Right hindlimb (tissue), 1 donor: ENCODE data around the gene IMPA2.
A peak's percentile ranks its signal among the peaks of the same experiment; 100 is the strongest.
"Not testable (repeated sequence)": the region's sequence is repeated elsewhere in the genome, so short reads cannot be mapped to it uniquely, and the experiment has no call there.

Experiments used
- DNase-seq: peaks from one replicate; pipeline ENCODE4 v3.0.0-alpha.2; 2018

The IMPA2 gene

DNA sequence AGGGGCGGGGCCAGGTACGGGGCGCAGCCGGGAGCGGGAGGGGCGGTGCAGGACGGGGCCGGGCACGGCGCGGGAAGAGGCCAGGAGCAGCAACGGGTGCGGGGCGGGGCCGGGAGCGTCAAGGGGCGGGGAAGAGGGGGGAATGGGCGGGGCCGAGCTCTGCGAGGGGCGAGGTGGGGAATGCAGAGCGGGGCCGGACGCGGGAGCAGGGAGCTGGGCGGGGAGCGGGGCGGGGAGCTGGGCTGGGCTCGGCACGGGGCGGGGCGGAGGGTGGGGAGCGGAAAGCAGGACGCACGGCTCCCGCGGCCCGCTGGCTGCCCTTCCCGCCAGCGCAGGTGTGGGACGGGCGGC lies at the start of gene IMPA2:
Gene IMPA2 (plus strand): TSS at position 316 of the 351 bp plus-strand sequence. CDS start 163 bp downstream, outside the sequence.
- DNase-seq: peak; percentile 98

DNA sequence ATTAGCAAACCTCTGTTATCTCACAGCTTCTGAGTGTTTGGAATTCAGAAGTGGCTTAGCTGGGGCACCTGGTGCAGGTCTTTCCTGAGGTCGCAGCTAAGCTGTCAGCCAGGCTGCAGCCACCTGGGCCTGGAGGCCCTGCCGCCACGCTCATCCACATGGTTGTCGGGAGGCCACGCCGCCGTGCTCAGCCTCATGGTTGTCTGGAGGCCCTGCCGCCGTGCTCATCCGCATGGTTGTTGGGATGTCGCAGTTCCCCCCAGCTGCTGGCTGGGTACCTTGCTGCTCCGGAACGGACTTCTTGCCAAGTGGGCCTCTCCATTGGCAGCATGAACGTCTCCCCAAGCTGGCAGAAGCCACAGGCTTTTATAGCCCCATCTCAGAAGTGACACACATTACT lies 48.9 kb upstream of the IMPA2 start:
- no peak for DNase-seq

GRCh38 chr18:11937874-11938478 lies 43.3 kb upstream of the IMPA2 start:
- peak; percentile 74 for DNase-seq

- no peak for DNase-seq
These were observed 40.4 kb upstream of the IMPA2 start for GRCh38 chr18:11940956-11941355.

DNA sequence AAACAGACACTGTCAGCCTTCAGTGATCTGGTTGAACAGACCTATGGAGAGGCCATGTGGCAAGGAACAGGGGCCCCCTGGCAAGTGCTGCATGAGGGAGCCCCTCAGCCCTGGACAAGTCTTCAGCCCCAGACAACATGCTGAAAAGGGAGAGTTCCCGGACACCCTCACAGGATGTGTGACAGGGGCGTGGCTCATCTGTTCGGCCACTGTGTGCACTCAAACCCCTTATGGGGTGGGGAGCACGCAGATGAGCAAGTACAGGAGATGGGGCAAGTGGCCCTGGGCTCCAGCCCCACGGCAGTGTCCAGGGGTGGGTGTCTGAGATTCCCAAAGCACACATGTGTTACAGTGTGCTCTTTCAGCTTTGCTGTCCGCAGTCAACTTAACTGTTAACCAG lies 37.8 kb upstream of the IMPA2 start:
- no peak for DNase-seq

DNA sequence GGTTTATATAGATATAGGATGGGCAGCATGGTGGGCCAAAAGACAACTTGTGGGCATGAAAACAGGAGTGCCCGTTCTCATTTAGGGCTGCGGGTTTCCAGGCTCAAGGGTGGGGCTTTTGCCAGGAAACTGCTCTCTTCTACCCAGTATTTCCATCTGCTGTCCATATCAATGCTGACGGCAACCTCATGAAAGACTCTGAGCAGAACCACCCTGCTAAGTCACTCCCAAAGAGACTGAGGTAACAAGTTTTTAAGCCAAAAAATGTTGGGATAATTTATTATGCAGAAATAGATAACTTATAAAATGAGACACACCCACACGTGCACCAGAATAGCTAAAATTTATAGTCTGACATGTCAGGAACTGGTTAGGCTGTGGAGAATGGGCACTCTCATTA lies 37.1 kb upstream of the IMPA2 start:
- DNase-seq: no peak

DNA sequence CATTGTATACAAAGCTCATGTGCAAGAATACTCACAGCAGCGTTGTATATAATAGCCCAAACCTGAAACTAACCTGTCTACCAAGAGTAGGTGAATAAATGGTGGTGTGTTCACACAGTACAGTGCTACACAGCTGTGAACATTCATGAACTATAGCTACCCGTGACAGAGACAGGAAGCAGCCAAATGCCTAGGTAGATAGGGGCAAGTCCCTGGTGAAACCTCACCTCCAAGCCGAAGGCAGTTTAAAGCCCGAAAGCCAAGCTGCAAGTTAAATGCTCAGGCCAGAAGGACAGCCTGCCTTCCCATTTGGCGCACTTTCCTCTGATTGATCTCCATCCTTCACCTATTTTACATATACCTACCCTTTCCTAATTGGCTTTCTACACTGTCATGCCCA lies 36.5 kb upstream of the IMPA2 start:
- no peak for DNase-seq

GRCh38 chr18:11945834-11946659 lies 35.3 kb upstream of the IMPA2 start:
- DNase-seq: not testable (repeated sequence)

DNA sequence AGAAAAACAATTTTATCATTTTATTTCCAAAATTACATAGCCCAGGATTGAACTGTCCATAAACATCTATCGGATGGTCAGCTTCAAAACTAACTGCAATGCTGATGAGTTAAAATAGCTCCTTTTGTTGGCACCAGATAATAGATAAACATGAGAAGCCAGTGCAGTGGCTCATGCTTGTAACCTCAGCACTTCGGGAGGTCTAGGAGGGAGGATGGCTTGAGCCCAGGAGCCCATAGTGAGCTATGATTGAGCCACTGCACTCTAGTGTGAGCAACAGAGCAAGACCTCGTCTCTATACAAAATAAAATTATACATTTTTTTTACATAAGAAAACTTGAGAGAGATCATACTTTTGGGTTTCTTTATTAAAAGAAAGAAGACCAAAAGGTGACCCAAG lies 34.6 kb upstream of the IMPA2 start:
- no peak for DNase-seq

- DNase-seq: peak; percentile 87
These were observed 33.8 kb upstream of the IMPA2 start for GRCh38 chr18:11947214-11948191.

GRCh38 chr18:11948852-11949523 lies 32.3 kb upstream of the IMPA2 start:
- no peak for DNase-seq

- DNase-seq: no peak
These were observed 30.5 kb upstream of the IMPA2 start for GRCh38 chr18:11950824-11951223.

- peak; percentile 43 for DNase-seq
These were observed 29.9 kb upstream of the IMPA2 start for GRCh38 chr18:11951390-11951851.

DNA sequence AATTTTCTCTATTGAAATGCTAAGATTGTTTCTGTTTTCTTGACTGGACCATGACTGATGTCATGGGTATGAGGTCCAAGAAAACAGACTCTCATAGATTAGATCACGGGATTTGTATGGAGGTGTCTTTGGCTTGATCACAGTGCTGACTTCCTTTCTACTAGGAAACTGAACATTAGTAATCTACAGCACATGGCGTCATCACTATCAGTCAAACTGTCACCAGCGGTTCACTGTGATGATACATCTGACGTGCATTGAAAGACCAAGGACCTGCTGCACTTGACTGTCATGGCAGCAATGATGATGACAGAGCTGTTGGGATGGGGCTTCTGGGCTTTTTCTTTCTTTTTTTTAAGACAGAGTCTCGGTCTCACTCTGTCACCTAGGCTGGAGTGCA lies 28.2 kb upstream of the IMPA2 start:
- no peak for DNase-seq

DNA sequence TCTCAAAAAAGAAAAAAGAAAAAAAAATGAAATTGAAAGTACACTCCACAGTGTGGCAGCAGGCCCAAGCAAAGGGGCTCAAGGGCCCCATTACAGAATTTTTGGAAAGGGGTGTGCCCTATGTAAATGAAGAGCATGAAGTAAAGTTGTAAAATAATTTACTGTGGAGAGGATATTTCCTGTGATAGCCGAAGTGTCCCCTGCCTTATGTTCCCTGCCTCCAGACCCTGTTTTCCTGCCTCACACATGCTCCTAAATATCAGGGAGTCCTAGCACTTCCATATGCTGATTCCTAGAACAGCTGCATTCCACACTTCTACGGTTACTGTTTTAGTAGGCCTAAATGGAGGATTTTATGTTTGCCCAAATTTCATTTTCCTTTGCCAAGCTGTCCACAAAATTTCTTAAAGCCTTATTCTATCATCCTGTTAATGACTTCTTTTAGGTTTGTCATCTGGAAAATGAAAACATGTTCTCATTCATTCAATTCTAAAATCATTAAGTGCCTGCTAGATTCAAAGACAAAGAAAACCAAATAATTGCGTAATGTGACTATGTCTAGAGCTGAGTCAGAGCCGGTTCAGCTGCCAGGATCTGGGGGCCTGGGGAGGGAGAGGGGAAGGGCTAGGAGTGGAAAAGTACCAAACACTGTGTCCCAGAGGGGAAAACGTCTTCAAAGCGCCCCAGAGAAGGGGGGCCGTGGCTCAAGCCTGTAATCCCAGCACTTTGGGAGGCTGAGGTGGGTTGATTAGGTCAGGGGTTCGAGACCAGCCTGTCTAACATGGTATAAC lies 25.9 kb upstream of the IMPA2 start:
- peak; percentile 87 for DNase-seq

GRCh38 chr18:11956371-11957308 lies 24.7 kb upstream of the IMPA2 start:
- no peak for DNase-seq

DNA sequence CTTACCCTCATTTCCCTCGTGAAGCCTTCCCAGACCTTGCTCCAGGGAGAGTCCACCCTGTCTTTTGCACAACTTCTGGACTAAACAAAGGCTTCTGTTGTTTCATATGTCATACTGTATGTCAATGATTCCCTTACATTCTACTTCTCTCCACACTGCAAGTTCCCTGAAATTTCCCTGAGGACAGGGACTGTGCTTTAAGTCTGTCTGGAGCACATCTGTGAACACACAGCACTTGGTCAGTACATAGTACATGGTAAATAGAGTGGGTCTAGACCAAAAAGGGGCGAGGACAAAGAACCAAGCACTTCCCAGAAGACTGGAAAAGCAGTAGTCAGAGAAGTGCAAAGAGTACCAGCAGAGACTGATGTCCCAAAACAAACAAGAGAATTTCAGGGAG lies 23.7 kb upstream of the IMPA2 start:
- DNase-seq: no peak

DNA sequence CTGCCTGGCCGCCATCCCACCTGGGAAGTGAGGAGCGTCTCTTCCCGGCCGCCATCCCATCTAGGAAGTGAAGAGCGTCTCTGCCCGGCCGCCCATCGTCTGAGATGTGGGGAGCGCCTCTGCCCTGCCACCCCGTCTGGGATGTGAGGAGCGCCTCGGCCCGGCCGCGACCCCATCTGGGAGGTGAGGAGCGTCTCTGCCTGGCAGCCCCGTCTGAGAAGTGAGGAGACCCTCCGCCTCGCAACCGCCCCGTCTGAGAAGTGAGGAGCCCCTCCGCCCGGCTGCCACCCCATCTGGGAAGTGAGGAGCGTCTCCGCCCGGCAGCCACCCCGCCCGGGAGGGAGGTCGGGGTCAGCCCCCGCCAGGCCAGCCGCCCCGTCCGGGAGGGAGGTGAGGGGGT lies 21.7 kb upstream of the IMPA2 start:
- DNase-seq: not testable (repeated sequence)

DNA sequence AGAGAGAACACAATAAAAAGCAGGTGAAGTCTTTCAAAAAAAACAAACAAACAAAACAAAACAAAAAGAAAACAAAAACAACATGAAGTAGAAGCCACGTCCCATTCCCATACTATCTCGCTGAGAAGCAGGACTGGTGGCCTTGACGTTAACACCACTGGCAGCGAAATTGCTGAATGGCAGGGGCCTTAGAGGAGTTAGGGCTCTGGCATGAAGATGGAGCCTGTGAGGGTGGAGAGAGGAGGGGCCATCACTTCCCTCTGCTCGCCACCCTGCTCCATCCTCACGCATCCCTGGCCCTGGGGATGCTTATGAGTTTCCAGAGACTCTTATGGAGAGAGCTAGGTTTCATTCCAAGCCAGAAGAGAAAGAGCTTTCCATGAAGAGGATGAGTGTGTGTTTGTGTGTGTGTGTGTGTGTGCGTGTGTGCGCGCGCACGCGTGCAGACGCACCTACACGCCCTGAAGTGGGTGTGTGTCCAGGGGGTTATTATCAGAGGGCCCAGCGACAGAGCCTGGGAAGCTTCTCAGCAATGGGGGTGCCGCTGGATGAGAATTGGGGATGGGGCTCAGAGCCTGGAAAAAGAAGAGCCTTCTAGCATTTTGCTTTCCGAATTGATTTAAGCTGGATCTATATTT lies 20.4 kb upstream of the IMPA2 start:
- DNase-seq: no peak

DNA sequence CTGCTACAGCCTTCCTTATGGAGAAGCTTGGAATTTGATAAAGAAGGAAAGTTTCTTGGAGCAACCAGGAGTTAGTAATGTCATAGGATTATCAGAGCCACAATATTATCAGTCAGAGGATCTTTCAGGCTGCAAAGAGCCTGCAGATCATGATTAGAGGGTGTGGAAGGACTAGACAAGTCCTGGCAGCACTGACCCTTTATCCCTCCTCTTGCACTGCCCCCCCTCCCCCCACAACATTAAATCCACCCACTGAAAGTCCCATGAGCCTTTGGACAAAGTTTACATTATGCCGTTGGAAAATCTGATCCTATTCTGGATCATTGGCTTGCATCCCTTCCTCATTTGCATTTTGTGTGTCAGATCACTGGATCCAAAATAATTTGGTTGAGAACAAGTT lies 18.7 kb upstream of the IMPA2 start:
- no peak for DNase-seq
